SKM-1 treated with dmso at 0.1 percent for 144 hours (cell line): Measurements from ENCODE around the gene STPG1.

Experiments
- DNase-seq: peaks from one replicate; lab custom pipeline; 2025; ENCODE audit not compliant: unreplicated experiment; lab: John Stamatoyannopoulos, UW

The STPG1 gene

GRCh38 chr1:24374891-24375786 is 38.4 kb downstream of the STPG1 start:
- DNase-seq = no peak

GRCh38 chr1:24373710-24374109 is 39.9 kb downstream of the STPG1 start:
- no peak for DNase-seq

GRCh38 chr1:24373044-24373443 is 40.5 kb downstream of the STPG1 start:
- DNase-seq = no peak

- no peak for DNase-seq
Observed at GRCh38 chr1:24369801-24370200, 43.8 kb downstream of the STPG1 start.

- DNase-seq = no peak
Observed at GRCh38 chr1:24369199-24369598, 44.4 kb downstream of the STPG1 start.

GRCh38 chr1:24366707-24367106 is 46.9 kb downstream of the STPG1 start:
- no peak for DNase-seq

GRCh38 chr1:24364975-24365678 is 48.5 kb downstream of the STPG1 start:
- peak; percentile 48 for DNase-seq

GRCh38 chr1:24364605-24364974 is 49.0 kb downstream of the STPG1 start:
- DNase-seq = no peak

GRCh38 chr1:24363994-24364393 is 49.6 kb downstream of the STPG1 start:
- no peak for DNase-seq

GRCh38 chr1:24362982-24363614 is 50.5 kb downstream of the STPG1 start:
- no peak for DNase-seq

- DNase-seq = no peak
Observed at GRCh38 chr1:24362396-24362795, 51.2 kb downstream of the STPG1 start.

GRCh38 chr1:24361811-24362210 is 51.8 kb downstream of the STPG1 start:
- DNase-seq = no peak

- no peak for DNase-seq
Observed at GRCh38 chr1:24360681-24361080, 52.9 kb downstream of the STPG1 start.

- no peak for DNase-seq
Observed at GRCh38 chr1:24357038-24357437, 56.5 kb downstream of the STPG1 start.

GRCh38 chr1:24355466-24355865 is 58.1 kb downstream of the STPG1 start:
- DNase-seq = no peak

- no peak for DNase-seq
Observed at GRCh38 chr1:24353292-24353891, 60.2 kb downstream of the STPG1 start.

- no peak for DNase-seq
Observed at GRCh38 chr1:24351918-24352627, 61.5 kb downstream of the STPG1 start.

- no peak for DNase-seq
Observed at GRCh38 chr1:24351247-24351646, 62.3 kb downstream of the STPG1 start.

- no peak for DNase-seq
Observed at GRCh38 chr1:24349891-24350290, 63.7 kb downstream of the STPG1 start.

- DNase-seq = no peak
Observed at GRCh38 chr1:24348196-24348595, 65.4 kb downstream of the STPG1 start.
